HG02610 (cell line): ENCODE results near the gene TMPRSS13.
"Not testable (repeated sequence)": the region's sequence is repeated elsewhere in the genome, so short reads cannot be mapped to it uniquely, and the experiment has no call there.

Experiments used
- ATAC-seq: cut with Tn5 transposase; IDR thresholded peaks from one replicate; pipeline ENCODE4 v1.9.1; 2021; ENCODE audit warnings: mild to moderate bottlenecking, moderate library complexity; ENCODE audit not compliant: unreplicated experiment

TMPRSS13 gene

DNA sequence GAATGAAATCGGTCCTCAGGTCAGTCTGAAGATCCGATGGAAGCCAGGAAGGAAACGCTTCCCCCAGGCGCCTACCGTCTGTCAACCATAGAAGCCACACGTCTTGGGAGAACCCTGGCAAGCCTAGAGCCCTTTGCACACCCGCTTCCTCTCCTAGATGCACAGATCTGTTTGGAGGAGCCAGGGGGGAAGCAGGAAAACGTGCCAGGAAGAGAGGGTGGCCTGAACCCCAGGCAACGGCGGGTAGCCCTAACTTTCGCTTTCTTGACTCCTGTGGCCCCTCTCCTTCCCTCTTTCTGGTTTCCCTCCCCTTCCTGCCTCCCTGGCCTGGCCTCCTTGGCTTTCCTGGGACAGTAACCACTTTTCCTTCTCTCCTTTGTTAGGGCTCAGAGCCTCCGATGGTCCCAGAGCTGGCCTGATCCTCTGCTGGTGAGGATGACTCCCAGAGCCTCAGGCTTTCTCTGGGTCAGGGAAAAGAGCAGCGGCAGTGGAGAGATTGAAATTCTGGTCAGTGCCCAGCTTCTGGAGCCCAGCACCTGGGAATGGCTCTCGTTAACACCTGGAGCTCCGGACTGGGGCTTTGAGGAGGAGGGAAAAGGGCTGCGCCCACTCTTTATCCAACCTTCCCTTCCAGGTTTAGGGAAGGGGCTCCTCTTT, 54.8 kb downstream of the TMPRSS13 start:
- no peak for ATAC-seq

DNA sequence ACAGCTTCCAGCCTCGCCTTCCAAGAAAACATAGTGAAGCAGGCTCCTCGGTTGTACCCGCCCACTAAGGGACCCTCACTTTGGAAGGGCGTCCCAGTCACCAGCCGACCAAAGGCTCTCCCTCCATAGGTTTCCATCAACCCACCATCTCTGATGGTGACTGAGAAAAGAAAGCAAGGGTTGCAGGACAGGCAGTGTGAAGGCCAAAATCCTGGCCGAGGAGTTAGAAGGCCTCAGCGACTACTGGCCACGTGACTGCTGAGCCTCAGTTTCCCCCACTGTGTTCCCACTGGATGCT, 55.4 kb downstream of the TMPRSS13 start:
- no peak for ATAC-seq

DNA sequence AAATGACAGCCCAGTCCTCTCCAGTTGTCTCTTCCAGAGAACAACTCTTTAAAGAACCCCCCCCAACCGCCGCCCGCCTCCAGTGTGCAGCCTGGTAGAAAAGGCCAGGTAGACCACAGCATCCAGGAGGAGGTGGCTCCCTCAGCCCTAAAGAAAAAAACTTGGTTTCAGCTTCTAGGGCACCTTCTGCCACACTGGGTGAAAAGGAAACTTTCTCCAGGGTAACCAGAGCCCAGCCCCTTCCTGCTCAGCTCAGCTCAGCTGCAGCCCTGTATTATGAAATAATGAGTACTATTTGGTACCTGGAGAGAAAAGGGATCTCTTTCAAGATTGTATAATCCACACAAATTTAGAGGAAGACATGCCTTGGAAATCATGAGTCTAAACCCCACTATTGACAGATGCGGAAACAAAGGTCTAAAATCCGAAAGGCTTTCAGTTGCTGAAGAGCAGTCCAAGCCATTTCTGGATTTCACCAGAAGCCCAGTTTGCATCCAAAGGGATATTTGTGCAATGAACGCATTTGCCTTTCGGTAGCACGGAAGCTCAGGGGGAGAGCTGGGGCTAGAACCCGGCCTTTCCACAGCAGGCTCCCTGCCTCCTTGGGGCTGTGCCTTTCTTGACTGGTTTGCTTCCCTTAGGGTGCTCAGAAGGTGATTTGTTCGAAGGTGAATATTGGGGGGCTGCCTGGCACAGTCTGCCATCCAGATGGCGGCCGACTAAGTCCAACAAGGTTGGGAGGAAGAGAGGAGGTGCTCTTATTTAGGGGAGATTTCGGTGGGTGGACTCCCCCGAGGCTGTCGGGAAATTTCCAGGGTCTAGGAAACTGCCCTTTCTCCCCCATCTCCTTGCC, 56.0 kb downstream of the TMPRSS13 start:
- no peak for ATAC-seq

- ATAC-seq = no peak
Measured at GRCh38 chr11:117872420-117872961, 56.7 kb downstream of the TMPRSS13 start.

- ATAC-seq = no peak
Measured at GRCh38 chr11:117871784-117872183, 57.4 kb downstream of the TMPRSS13 start.

- ATAC-seq = no peak
Measured at GRCh38 chr11:117871160-117871559, 58.0 kb downstream of the TMPRSS13 start.

GRCh38 chr11:117870103-117870952, 58.9 kb downstream of the TMPRSS13 start:
- ATAC-seq = no peak

GRCh38 chr11:117869604-117870003, 59.6 kb downstream of the TMPRSS13 start:
- ATAC-seq = no peak

GRCh38 chr11:117868815-117869561, 60.2 kb downstream of the TMPRSS13 start:
- no peak for ATAC-seq

- no peak for ATAC-seq
Measured at GRCh38 chr11:117868088-117868487, 61.1 kb downstream of the TMPRSS13 start.

- ATAC-seq = no peak
Measured at GRCh38 chr11:117866526-117866925, 62.7 kb downstream of the TMPRSS13 start.

DNA sequence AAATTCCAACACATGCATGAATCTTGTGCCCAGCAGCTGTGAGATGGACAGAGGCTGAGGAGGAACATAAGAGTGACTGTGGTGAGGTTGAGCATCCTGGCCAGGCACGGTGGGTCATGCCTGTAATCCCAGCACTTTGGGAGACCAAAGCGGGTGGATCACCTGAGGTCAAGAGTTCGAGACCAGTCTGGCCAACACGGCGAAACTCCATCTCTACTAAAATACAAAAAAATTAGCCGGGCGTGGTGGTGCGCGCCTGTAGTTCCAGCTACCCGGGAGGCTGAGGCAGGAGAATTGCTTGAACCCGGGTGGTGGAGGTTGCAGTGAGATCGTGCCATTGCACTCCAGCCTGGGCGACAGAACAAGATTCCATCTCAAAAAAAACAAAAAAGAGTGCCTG, 63.7 kb downstream of the TMPRSS13 start:
- not testable (repeated sequence) for ATAC-seq

DNA sequence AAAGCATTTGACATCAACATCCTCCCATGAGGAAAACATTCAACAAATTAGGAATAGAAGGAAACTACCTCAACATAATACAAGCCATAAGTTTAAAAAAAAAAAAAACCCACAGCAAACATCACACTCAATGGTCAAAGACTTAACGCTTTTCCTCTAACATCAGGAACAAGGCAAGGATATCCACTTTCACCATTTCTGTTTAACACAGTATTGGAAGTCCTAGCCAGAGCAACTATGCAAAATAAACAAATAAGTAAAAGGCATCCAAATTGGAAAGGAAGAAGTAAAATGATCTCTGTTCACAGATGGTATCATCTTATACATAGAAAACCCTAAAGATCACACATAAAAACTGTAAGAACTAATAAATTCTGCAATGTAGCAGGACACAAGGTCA, 65.8 kb downstream of the TMPRSS13 start:
- no peak for ATAC-seq

DNA sequence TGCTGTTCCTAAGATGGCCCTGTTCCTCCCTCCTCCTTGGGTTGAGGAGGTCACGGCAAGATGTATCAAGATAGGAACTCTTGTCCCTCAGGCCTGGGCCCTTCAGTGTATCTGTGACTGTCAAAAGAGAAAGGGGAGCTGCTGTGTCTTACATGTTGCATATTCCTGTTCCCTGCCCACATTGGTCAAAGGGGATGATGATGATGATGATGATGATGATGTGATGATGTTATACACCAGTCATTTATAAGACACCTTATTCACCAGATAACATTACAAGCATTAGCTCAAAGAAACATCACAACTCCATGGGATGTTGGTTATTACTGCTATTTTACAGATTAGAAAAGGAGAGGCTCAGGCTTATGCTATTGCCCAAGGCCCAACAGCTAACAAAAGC, 66.4 kb downstream of the TMPRSS13 start:
- ATAC-seq = no peak

DNA sequence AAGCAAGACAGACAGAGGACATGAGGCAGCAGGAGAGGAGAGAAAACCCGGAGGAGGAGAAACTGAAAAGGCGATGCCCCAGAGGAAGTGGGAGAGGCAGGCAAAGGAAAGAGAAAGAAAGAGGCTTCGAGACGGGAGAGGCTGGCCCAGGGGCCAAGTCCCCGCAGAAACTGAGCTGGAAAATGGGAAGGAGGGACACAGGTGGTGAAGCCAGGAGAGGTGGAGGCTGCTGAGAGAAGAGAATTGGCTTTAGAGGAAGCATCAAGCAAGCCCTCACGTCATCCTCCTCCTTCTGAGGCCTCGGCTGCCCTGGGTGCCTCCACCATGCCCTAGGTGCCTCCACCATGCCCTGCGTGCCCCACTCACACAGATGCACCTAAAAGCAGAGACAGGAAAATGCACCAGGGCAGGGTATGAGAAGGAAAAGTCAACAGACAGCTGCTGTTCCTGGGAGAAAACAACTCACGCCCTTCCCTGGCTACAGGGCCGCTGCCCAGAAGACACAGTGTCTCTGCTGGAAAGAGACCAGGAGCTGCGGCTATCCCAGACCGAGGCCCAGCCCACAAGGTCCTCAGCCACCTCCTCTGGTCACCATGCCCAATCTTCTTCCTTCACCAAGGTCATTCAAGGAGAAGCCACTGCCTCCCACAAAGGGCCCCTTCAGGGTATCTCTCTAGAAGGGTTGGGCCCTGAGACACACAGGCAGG, 67.0 kb downstream of the TMPRSS13 start:
- ATAC-seq = no peak

- no peak for ATAC-seq
Measured at GRCh38 chr11:117861151-117862018, 67.8 kb downstream of the TMPRSS13 start.

DNA sequence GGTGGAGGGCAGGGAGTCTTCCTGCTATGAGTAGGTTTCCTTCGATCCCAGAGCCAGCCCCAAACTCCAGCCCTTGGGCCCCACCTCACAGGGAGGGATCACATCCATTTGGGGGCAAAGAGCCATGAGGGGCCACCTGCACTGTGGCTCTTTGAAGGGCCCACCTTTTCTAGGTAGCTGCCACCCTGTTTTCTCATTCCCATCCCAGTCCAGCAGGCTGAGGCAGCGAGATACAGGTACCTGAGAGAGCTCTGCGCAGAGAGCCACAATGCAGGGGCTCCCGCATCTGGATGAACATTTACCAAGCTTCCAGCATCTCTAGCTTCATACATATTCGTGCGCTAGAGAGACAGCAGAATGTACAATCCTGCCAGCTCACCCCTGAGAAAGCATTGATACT, 69.1 kb downstream of the TMPRSS13 start:
- no peak for ATAC-seq

DNA sequence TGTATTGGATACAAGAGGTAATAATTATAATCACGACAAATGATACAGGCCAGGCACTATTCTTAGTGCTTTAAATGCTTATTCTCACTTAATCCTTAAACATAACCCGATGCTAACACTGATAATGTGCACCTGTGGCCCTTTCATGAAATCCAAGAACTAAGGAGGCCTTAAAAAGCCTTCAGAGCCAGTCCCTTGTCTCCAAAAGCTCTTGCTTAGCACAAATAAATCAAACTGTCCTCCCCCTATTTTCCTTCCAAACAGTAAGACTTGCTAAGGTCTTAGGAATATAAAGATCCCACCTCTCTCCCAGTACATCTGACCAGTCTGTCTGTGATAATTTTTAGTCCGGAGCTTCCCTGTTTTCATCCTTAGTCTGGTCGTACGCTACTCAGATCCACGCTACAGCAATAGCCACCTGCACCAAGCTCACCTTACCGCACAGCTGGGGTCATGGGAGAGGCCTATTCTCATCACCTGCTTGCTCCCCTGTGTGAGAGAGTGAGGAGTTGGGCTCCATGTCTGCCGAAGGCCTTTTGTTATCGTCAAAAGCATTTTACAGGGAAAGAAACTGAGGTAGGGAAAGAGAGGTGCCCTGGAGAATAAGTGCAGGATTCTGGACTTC, 69.6 kb downstream of the TMPRSS13 start:
- ATAC-seq = no peak

DNA sequence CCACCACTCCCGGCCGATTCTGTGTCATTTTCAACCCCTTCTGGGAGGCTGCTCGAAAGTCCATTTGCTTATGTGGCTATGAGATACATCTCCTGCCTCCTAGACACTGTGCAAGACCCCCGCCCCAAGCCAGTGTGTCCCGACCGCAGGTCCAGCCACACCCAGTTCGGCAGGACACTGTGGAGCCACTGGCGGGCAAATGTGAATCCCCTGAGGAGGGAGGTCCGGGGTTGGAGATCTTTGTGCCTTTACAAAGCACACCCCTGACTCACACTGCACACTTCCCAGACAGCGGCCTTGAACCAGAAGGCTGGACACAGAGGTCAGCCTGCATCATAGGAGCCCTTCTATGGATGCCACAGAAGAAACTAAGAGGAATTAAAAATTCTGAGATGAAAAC, 70.1 kb downstream of the TMPRSS13 start:
- ATAC-seq = no peak
